Measurements from ENCODE around the gene SETBP1.

DNA sequence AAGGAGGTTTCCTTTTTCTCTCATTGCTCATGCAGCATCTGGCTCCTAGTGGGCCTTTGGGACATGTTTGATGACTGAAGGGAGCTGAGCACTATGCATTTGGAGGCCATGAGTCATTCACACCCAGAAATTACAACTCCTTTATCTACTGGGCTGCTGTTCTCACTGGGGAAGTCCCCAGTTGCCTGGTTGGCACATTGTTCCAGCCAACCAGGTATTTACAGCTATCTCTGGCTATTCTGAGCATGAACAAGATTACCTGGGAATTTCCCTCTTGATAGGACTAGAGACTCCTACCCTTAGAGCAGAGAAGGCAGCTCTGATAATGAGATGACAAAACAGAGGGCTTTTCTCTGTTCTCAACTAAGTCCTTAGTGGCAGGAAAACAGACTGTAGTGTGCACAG, 206.5 kb downstream of the SETBP1 start:
- TF ChIP-seq RARB (CRISPR knock-in tag; IDR thresholded peaks at IDR 0.05): no peak
- TF ChIP-seq, protein P1, sequence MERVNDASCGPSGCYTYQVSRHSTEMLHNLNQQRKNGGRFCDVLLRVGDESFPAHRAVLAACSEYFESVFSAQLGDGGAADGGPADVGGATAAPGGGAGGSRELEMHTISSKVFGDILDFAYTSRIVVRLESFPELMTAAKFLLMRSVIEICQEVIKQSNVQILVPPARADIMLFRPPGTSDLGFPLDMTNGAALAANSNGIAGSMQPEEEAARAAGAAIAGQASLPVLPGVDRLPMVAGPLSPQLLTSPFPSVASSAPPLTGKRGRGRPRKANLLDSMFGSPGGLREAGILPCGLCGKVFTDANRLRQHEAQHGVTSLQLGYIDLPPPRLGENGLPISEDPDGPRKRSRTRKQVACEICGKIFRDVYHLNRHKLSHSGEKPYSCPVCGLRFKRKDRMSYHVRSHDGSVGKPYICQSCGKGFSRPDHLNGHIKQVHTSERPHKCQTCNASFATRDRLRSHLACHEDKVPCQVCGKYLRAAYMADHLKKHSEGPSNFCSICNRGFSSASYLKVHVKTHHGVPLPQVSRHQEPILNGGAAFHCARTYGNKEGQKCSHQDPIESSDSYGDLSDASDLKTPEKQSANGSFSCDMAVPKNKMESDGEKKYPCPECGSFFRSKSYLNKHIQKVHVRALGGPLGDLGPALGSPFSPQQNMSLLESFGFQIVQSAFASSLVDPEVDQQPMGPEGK (CRISPR knock-in tag; IDR thresholded peaks at IDR 0.05; ENCODE audit: borderline replicate concordance): no peak
- TF ChIP-seq, protein P2, sequence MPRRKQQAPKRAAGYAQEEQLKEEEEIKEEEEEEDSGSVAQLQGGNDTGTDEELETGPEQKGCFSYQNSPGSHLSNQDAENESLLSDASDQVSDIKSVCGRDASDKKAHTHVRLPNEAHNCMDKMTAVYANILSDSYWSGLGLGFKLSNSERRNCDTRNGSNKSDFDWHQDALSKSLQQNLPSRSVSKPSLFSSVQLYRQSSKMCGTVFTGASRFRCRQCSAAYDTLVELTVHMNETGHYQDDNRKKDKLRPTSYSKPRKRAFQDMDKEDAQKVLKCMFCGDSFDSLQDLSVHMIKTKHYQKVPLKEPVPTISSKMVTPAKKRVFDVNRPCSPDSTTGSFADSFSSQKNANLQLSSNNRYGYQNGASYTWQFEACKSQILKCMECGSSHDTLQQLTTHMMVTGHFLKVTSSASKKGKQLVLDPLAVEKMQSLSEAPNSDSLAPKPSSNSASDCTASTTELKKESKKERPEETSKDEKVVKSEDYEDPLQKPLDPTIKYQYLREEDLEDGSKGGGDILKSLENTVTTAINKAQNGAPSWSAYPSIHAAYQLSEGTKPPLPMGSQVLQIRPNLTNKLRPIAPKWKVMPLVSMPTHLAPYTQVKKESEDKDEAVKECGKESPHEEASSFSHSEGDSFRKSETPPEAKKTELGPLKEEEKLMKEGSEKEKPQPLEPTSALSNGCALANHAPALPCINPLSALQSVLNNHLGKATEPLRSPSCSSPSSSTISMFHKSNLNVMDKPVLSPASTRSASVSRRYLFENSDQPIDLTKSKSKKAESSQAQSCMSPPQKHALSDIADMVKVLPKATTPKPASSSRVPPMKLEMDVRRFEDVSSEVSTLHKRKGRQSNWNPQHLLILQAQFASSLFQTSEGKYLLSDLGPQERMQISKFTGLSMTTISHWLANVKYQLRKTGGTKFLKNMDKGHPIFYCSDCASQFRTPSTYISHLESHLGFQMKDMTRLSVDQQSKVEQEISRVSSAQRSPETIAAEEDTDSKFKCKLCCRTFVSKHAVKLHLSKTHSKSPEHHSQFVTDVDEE (CRISPR knock-in tag; IDR thresholded peaks at IDR 0.05): no peak
- no peak for TF ChIP-seq ZFP3 (CRISPR knock-in tag; IDR thresholded peaks at IDR 0.05)
- TF ChIP-seq ARNTL (CRISPR knock-in tag; IDR thresholded peaks at IDR 0.05; ENCODE audit: borderline replicate concordance, low read depth): no peak
- no peak for TF ChIP-seq CSDC2 (CRISPR knock-in tag; IDR thresholded peaks at IDR 0.05)
- TF ChIP-seq ZFP30 (CRISPR knock-in tag; IDR thresholded peaks at IDR 0.05): no peak
- TF ChIP-seq, protein P3, sequence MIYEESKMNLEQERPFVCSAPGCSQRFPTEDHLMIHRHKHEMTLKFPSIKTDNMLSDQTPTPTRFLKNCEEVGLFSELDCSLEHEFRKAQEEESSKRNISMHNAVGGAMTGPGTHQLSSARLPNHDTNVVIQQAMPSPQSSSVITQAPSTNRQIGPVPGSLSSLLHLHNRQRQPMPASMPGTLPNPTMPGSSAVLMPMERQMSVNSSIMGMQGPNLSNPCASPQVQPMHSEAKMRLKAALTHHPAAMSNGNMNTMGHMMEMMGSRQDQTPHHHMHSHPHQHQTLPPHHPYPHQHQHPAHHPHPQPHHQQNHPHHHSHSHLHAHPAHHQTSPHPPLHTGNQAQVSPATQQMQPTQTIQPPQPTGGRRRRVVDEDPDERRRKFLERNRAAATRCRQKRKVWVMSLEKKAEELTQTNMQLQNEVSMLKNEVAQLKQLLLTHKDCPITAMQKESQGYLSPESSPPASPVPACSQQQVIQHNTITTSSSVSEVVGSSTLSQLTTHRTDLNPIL (CRISPR knock-in tag; IDR thresholded peaks at IDR 0.05; ENCODE audit: low read depth): no peak
- TF ChIP-seq SNAI2 (CRISPR knock-in tag; IDR thresholded peaks at IDR 0.05): no peak
- TF ChIP-seq GLIS3 (CRISPR knock-in tag; IDR thresholded peaks at IDR 0.05): no peak

All from SK-N-SH treated with all-trans-retinoic acid at 6 μM for 48 hours (cell line).